Uterus (tissue), 4 donors: ENCODE measurements around the gene CCL2. TPM values are rescaled to one million over a fixed set of nuclear protein-coding genes. Genes with fewer than 3 reads are reported as not detected.
A peak's percentile ranks its signal among the peaks of the same experiment; 100 is the strongest.

Source experiments
- DNase-seq, 2 donors: peaks; one replicate each; pipeline ENCODE4 v3.0.0-alpha.2; 2019 to 2020
- H3K27ac ChIP-seq, 2 donors: fragments of 200-600 bp; sonication (generic); 1 replicate in 1 of 2; 2 replicates in 1 of 2; pipeline ENCODE4 v1.5.1; 2016 to 2018
- H3K27me3 ChIP-seq, 2 donors: fragments of 200-600 bp; sonication (generic); one replicate each; pipeline ENCODE4 v1.5.1; 2018 to 2019; ENCODE audit warnings: control low read depth in 1 of 2
- H3K36me3 ChIP-seq, 2 donors: fragments of 200-600 bp; sonication (generic); one replicate each; pipeline ENCODE4 v1.5.1; 2019; ENCODE audit warnings: control low read depth in 1 of 2
- H3K4me1 ChIP-seq, 2 donors: fragments of 200-600 bp; sonication (generic); one replicate each; pipeline ENCODE4 v1.5.1; 2018 to 2019; ENCODE audit warnings: control low read depth in 1 of 2
- H3K4me3 ChIP-seq, 2 donors: fragments of 200-600 bp; sonication (generic); 1 replicate in 1 of 2; 2 replicates in 1 of 2; pipeline ENCODE4 v1.5.1; 2018 to 2019; ENCODE audit warnings: mild to moderate bottlenecking in 1 of 2
- H3K9me3 ChIP-seq, 2 donors: fragments of 200-600 bp; sonication (generic); one replicate each; pipeline ENCODE4 v1.5.1; 2019; ENCODE audit warnings: control low read depth in 1 of 2
- CTCF ChIP-seq, 4 experiments: fragments of 200-600 bp in 2 of 4; fragments of 450-650 bp in 2 of 4; sonication (generic) in 2 of 4; IDR thresholded peaks; one replicate each; pipeline ENCODE4 v1.5.1; 2016 to 2019; ENCODE audit warnings: antibody characterized with exemption in 4 of 4, mild to moderate bottlenecking in 2 of 4, moderate library complexity in 1 of 4
- POLR2A ChIP-seq, 2 donors: fragments of 450-650 bp; IDR thresholded peaks; one replicate each; pipeline ENCODE4 v1.6.1; 2016; ENCODE audit warnings: antibody characterized with exemption in 2 of 2, mild to moderate bottlenecking in 1 of 2, moderate library complexity in 1 of 2
- intact Hi-C: fragments of 100-400 bp; cut with DNase I; formaldehyde crosslinking; loops from one replicate; pipeline ENCODE4 v1.15.1; 2023; ENCODE audit warnings: low total_unique reads
- total RNA-seq, 4 donors: library from RNA; depleted of rRNA in 3 of 4; stranded (reverse); fragments of >200 nt in 3 of 4; gene quantifications; one replicate each; pipeline versions ENCODE4 v1.1.0 to v1.2.4, GENCODE V29; 2014 to 2023
- donor health status: DM: yes; HTN: yes; CAD: no.

CCL2 gene
- total RNA-seq, 4 donors from 2014 or later = 0.77 to 30.3 (median 8.9) TPM

GRCh38 chr17:34290586-34290985 is 35.5 kb downstream of the CCL2 start:
- Histone ChIP-seq H3K4me1 (no peaks in the 10 kb centered on the region), H3K36me3 (no peaks in the 10 kb centered on the region), H3K27me3 (no peaks in the 10 kb centered on the region), H3K27ac (no peak overlapping the region), H3K4me3 (no peak overlapping the region), H3K9me3 (no peaks in the 10 kb centered on the region)
- intact Hi-C loops = no loop called here
- no peak for TF ChIP-seq CTCF (IDR thresholded peaks at IDR 0.05)
- no peak for TF ChIP-seq POLR2A (IDR thresholded peaks at IDR 0.05)
- DNase-seq = no peak

- H3K9me3 ChIP-seq = no peaks in the 10 kb centered on the region
- TF ChIP-seq POLR2A (IDR thresholded peaks at IDR 0.05) (no peak), CTCF (IDR thresholded peaks at IDR 0.05) (no peak)
- intact Hi-C loops = no loop called here
- H3K4me3 ChIP-seq = no peak overlapping the region
- H3K27me3 ChIP-seq = no peaks in the 10 kb centered on the region
- no peak overlapping the region for H3K27ac ChIP-seq
- DNase-seq = no peak
- no peaks in the 10 kb centered on the region for H3K4me1 ChIP-seq
- H3K36me3 ChIP-seq = no peaks in the 10 kb centered on the region
These were observed 36.8 kb downstream of the CCL2 start for GRCh38 chr17:34291721-34292348.

- Histone ChIP-seq H3K27me3 (no peaks in the 10 kb centered on the region), H3K36me3 (no peaks in the 10 kb centered on the region), H3K4me3 (no peak overlapping the region), H3K9me3 (no peaks in the 10 kb centered on the region), H3K27ac (no peak overlapping the region), H3K4me1 (no peaks in the 10 kb centered on the region)
- no peak for DNase-seq
- intact Hi-C loops = no loop called here
- TF ChIP-seq CTCF (IDR thresholded peaks at IDR 0.05) (no peak), POLR2A (IDR thresholded peaks at IDR 0.05) (no peak)
These were observed 43.9 kb downstream of the CCL2 start for GRCh38 chr17:34299027-34299426.

- no peaks in the 10 kb centered on the region for H3K4me1 ChIP-seq
- intact Hi-C loops = no loop called here
These were observed 45.0 kb downstream of the CCL2 start for GRCh38 chr17:34299956-34300577.

More at GRCh38 chr17:34299956-34300577, 45.0 kb downstream of the CCL2 start:
- Histone ChIP-seq H3K27ac (peak overlapping the region; percentile 29 to 41), H3K36me3 (no peaks in the 10 kb centered on the region), H3K9me3 (no peaks in the 10 kb centered on the region), H3K27me3 (no peaks in the 10 kb centered on the region), H3K4me3 (no peak overlapping the region)
- TF ChIP-seq CTCF (IDR thresholded peaks at IDR 0.05) = no peak
- no peak for TF ChIP-seq POLR2A (IDR thresholded peaks at IDR 0.05)
- no peak for DNase-seq
